Activated CD4-positive, CD25-positive, alpha-beta regulatory T cell (primary cell): ENCODE data around the gene MAEA.

Experiments
- DNase-seq, 4 experiments: peaks; one replicate each; lab custom pipeline; 2025; lab: John Stamatoyannopoulos, UW

Gene MAEA

DNA sequence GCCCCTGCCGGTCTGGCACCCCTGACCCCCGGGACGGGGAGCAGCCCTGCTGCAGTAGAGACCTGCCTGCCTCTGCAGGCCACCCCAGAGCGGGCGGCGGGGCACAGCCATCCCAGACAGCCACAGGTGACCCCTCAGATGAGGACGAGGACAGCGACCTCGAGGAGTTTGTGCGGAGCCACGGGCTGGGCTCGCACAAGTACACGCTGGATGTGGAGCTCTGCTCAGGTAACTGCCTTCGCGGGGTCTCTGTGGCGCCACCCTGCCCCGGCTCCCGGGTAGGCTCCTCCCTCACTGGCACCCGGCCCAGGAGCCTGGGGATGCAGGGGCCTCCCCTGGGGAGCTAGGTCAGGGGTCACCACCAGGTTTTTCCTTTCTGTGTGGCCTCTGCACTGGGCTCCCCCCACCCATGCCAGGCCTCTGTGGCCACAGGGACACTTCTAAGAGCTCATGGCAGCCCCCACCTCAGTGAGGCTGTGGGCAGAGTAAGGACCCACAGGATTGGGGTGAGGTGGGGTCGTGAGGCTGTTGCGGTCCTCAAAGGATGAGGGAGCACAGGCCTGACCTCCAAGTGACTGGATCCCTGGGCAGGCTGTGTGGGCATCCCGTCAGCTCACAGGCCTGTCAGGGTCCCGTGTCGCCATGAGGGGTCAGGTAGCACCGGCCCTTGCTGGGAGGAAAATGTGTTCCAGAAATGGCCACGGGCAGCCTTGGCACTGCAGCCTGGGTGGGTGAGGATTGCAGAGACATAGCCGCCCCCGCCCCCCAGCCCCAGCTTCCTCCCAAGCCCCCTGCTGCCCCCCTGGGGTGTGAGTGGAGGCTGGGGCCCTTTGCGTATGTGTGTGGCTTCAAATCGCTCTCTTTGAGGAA lies 63.7 kb downstream of the MAEA start:
- no peak for DNase-seq

GRCh38 chr4:1354136-1354982 lies 64.7 kb downstream of the MAEA start:
- no peak for DNase-seq

DNA sequence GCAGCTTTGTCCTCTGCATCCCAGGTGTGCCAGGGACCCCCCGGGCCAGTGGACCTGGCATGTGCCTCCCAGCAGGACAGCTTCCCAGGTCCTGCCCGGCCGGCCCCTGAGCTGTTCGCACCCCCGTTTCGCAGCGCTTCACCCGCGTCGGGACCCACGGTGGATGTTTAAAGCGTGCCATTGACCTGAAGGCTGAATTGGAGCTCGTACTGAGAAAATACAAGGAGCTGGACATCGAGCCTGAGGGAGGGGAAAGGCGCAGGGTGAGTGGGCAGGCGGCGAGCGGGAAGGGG lies 65.2 kb downstream of the MAEA start:
- no peak for DNase-seq

DNA sequence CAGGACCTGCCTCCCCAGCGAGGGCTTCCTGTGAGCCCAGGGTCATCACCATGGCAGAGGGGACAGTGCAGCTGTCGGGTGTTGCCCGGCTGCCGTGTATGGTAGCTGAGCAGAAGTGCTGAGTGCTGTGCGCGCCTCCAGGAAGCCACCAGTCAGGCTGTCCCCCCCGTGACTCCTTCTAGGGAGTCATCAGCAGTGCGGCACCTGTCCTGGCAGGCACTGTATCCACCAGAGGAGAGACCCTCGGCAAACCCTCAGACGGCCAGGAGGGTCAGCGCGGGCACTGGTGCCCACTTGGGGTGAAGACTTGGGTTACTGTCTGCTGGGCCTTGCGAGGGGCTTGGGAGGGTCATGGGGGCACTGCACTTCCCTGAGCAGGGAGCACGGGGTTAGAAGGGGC lies 65.7 kb downstream of the MAEA start:
- no peak for DNase-seq

DNA sequence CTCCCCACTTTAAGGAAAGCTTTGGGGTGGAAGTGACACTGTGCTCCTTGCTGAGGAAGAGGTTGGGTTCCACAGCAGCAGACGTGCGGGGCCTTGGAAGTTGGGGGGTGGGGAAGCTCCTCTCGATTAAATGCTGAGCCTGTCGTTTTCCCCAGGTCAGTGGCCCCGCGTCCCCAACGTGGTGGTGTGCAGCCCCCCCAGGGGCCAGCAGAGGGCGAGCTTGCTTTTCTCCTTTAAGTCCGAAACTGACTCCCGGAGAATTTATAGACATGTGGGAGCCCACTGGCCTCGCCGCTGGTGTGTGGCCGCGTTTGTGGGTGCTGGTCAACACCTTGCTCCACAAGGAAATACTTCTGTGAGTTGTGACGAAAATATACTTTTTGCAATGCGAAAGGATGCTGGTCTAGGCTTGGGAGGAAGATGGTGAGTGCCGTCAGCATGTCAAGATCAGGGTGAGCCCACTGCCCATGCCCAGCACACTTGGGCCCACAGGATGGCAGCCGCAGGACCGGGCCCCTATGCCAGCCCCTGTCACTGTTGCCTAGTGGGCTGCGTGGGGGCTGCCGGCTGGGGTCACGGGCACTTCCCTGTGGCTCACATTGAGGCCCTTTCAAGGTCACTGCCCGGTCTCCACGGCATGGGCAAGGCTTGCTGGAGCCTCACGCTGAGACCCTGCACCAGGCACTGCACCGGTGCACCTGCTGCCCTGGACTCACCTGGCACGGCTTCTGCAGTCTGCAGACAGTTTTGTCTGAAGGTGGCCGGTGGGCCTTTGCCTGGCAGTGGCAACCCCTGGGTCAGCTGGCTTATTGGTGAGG lies 66.7 kb downstream of the MAEA start:
- peak in 3 of 4 experiments; percentile 15 to 16 (median 15) for DNase-seq

DNA sequence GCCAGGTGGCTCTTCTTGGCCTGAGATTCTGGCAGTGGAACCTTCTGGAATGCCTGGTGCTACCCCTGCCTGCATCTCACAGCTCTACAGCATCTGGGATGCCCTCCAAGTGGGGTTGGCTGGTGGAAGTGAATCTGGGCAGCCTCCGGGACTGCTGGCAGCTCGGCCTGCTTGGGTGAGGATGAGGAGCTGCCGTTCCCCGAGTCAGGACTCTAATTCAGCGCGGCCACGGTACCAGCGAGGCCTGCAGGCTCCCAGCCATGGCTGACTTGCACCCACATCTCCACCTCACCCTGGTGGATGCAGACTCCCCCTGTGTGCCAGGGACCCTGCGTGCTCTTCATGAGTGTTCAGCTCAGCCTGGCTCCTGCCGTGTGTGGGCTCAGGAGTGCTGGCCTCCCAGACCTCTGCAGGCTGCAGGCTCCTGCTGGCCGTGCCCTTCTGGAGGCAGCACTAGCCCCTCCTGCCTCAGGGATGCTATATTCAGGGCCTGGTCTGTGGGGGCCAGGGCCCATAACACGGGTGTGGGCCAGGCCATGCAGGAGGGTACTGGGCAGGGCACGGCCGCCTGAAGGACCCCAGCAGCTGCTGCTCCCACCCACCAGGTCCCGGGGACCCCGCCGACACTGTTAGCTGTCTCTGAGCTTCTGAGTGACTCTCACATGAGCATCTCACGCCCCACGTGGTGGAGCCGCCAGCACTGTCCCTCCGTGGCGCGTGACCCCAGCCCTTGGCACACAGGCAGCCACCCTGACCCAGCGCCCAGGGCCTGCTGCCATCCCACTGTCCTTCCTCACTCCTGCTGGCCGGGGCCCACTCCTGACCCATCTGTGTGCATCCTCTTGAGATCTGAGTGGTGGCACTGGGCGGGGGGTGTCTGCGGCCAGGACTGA lies 67.9 kb downstream of the MAEA start:
- DNase-seq, result no peak

GRCh38 chr4:1358421-1359143 lies 68.9 kb downstream of the MAEA start:
- no peak for DNase-seq

DNA sequence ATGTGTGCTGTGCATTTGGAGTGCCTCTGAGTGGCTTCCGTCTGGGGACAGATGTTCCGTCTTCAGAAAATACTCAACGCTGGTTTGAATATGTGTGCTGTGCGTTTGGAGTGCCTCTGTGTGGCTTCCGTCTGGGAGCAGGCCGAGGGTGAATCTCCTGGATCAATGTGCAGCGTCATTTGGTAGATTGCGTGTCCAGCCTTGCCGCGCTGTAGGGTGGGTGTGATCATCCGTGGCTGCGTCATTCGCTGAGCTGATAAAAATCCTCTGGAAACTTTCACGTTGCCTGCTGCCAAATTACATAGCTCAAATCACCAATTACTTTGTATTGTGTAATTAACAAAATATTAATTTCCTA lies 69.4 kb downstream of the MAEA start:
- DNase-seq, result no peak

DNA sequence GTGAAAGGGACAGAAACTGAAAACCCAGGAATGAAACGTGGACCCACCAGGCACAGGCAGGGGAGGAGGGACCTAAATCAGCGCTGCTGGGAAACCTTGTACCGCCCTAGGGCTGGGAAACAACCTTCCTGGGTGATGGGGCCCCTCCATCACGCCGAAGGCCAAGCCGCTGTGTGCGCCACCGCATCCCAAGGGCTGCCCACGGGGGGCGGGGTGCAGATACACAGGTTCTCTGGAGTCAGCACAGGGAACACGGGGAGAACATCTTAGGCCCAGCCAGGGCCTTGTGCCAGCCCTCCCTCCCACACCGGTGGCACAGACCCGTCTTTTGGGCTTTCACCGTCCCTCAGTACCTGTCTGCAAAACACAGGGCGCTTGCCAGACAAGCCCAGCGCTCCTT lies 70.3 kb downstream of the MAEA start:
- no peak for DNase-seq

GRCh38 chr4:1360423-1361283 lies 71.0 kb downstream of the MAEA start:
- DNase-seq, result no peak

GRCh38 chr4:1361431-1361830 lies 71.7 kb downstream of the MAEA start:
- DNase-seq, result no peak

GRCh38 chr4:1362046-1362445 lies 72.4 kb downstream of the MAEA start:
- DNase-seq, result no peak

DNA sequence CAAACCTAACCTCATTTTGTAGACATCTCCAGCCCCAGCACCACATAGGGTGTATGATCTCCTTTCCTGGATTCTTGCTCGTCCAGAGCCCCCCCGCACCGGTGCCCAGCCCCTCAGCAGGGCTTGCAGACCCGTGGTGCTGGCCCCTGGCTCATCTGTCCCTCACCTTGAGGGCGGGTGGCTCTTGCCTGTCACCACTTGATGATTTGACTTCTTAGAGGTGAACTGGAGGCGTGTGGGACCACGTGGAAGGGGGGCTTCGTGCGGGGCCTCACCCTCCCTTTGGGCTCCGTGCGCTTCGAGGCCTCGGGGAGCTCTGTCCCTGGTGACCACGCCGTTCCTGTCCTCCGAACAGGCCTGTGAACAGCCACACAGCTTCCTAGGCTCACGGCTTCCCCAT lies 72.8 kb downstream of the MAEA start:
- no peak for DNase-seq

DNA sequence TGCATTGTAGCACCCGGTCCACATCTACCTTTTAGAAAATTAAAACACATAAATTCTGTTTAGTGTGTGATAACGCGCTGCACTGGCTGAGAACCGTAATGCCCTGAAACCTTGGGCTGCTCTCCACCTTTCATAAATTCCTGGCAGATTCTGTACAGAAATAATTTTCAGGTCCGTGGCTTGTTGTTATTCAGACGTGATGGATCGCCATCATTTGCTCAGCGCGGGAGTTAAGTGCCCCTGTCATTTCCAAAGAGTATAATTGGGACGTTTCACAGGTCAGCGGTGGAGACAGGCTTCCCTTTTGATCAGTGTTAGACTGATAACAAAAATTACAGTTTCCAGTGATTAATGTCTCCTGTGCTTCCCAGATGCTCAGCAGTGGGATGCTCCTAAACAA lies 73.8 kb downstream of the MAEA start:
- no peak for DNase-seq

DNA sequence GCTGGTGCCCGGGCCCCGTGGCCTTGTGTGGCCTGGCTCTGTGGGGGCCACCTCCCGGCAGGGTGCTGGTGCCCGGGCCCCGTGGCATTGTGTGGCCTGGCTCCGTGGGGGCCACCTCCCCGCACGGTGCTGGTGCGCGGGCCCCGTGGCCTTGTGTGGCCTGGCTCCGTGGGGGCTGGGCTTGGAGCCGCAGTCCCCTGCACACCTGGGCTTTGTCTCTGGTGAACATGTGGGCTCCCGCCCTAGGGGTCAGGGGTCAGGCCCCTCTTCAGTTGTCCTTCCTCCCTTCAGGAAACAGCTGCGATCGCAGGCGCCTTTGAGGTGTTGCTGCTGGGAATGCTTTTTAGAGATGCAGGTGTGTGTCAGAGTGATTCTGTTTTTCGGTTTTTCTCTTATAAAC lies 74.5 kb downstream of the MAEA start:
- DNase-seq, result no peak

GRCh38 chr4:1364748-1365147 lies 75.1 kb downstream of the MAEA start:
- DNase-seq, result no peak

- no peak for DNase-seq
These were observed 75.8 kb downstream of the MAEA start for GRCh38 chr4:1365271-1366178.

GRCh38 chr4:1366371-1367229 lies 76.9 kb downstream of the MAEA start:
- no peak for DNase-seq
